Right lung (tissue), 5 donors: ENCODE data around the gene EFHC1. TPM values are rescaled to one million over a fixed set of nuclear protein-coding genes. Genes with fewer than 3 reads are reported as not detected.

Experiments used
- DNase-seq, 2 donors: peaks; one replicate each; pipeline ENCODE4 v3.0.0-alpha.2; 2013
- polyA plus RNA-seq, 5 donors: library from polyadenylated mRNA; unstranded; fragments of 120-200 nt; gene quantifications; one replicate each; pipeline versions ENCODE4 v1.2.1 to v1.2.3, GENCODE V29; 2013; ENCODE audit warnings: inconsistent platforms in 1 of 5, low replicate concordance in 1 of 5; ENCODE audit not compliant: insufficient read length in 5 of 5, insufficient read depth in 1 of 5

EFHC1 gene
- polyA plus RNA-seq, 5 donors, result 43.3 to 70.9 (median 62.1) TPM

DNA sequence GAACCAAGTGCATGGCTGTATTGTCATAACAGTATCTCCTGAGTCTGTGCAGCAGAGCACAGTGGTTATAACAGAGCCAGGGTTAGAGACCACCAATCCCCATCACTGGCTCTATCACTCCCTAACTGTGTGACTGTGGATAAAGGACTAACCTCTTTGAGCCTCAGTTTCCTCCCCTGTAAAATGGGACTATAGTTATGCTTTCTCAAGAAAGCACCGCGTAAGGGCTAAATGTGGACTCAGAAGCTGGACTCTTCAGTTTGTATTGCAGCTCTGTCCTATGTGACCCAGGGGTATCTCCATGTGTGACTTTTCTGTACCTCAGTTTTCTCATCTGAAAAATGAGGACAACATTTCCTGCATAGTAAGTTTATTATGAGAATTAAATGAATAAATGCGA lies 96.8 kb downstream of the EFHC1 start:
- no peak for DNase-seq

DNA sequence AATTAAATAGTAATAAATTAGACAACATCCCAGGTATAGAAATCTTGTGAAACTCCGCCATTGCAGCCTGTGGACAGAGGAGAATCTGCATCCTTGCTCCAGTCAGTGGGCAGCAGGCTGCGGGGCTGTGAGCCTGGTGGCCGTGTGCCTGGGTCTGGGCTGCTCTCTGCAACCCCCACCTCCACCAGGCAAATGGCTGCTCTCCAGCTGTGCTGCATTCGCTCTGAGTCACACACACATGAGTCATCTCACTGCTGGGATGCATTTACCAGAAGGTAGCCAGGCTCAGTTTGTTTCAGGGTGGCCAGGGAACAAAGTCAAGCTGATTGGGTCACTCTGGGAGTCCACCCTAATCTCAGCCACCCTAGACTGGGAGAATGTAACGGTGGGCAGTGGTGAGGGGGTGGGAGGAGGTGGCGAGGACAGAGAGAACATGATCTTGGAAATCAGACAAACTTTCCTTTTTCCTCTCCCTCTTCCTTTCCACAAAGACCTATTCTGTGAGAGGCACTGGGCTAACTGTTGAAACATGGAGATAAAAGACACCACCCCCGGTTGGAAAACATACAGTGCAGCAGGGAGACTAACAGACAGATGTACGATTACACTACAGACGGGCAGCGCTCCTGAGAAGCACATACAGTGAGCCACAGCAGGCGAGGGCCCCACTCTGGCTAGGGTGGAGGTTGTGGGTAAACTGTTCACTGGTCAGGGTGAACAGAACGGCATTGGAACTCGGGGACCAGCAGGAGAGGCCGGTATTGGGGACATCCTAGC lies 97.5 kb downstream of the EFHC1 start:
- no peak for DNase-seq

DNA sequence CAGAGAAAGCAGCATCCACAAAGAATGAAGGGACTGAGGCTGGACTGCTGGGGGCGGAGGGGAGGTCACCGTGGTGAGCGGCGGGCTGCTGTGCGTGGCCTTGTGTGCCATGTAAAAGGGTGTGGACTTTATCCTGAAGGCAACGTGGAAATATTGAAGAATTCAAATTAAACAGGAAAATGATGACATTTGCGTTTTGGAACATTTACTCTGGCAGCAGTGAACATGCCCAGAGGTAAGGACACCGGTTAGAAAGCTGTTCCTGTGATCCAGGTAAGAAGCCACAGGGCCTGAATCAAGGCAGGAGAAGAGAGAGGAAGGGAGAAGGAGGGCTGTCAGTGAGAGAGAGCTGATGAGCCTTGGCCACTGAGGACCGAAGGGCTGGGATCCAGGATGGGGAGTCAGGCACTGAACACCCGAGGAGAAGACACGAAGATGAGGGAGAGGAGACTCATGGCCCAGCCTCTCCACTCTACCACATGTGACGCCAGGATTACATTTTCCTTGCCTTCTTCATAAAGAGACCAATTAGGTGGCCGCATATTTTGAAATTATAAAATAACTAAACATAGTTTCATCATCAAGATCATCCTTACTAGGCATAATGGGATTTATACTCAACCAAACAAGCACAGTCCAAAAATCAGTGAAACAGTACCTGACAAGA lies 98.3 kb downstream of the EFHC1 start:
- no peak for DNase-seq

DNA sequence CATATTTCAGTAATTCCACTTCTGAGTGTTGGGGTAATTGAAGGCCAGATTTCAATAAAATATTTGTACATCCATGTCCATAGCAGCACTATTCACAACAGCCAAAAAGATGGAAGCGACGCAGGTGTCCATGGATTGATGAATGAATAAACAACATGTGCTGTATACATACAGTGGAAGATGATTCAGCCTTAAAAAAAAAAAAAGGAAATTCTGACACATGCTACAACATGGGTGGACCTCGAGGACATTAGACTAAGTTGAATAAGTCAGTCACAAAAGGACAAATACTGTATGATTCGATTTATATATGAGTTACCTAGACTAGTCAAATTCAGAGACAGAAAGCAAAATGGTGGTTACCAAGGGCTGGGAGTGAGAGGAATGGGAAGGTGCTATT lies 99.5 kb downstream of the EFHC1 start:
- no peak for DNase-seq

DNA sequence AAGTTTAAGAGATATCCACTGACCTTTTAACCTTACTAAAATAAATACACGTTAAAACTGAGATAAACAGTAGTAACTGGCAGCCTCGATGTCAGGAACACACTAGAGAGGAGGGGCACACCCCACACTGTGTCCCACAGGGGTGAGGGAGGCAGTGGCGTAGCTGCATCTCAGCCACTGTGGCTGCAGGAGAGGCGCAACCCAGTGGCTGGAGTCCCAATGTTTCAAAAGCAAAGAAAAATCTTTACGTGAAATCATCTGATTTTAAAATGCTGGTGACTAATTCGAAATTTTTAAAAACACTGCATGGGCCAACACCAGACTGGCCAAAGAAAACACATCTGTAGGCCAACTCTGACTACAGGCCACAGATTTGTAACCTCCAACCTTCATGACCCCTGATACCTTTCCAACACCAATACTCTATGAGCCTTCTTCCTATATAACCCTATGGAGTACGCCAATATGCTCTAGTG lies 102.0 kb downstream of the EFHC1 start:
- DNase-seq, result no peak

DNA sequence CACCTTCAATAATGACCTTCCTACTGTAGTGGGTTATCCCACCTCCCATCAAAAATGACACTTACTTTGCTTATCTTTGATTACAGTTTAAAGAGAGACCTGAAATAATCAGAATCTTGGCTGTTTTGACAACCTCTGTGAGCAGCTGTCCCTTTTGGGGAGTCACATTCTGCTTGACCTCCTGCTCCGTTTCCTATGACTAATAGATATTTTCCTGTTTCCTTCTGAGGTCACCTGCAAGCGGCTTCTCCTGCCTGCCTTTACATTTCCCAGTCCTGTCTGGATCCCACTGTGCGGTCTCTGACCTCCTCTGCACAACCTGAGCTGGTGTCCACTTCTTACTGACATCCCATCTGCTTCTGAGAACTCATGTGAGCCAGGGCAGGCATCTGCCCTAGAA lies 102.5 kb downstream of the EFHC1 start:
- DNase-seq, result no peak

DNA sequence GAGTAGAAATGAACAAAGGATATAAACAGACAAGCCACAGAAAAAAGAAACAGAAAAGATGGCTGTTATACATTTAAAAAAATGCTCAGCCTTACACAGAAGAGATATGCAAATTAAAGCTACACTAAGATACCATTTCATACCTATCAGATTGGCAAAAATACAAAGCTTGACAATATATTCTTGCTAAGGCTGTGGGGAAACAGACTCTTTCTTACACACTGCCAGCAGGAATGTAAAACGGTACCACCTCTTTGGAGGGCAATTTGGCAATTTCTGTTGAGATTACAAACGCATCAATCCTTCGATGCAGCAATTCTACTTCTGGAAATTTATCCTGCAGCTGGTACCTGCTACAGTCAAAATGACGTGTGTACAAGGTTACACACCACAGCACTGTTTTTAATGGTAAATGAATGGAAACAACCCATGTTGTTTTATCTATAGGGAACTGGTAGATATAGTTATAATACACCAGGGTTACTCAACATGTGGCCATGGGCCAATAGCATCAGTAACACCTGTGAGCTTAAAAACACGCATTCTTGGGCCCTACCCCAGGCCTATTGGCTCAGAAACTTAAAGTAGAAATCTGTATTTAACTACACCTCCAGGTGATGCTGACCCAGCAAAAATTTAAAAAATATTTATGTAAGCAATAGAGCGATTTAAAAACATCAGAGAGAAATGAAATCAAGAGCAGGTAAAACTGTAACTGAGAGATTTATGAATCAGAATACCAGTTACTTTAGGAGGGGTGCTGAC lies 103.4 kb downstream of the EFHC1 start:
- DNase-seq, result no peak

DNA sequence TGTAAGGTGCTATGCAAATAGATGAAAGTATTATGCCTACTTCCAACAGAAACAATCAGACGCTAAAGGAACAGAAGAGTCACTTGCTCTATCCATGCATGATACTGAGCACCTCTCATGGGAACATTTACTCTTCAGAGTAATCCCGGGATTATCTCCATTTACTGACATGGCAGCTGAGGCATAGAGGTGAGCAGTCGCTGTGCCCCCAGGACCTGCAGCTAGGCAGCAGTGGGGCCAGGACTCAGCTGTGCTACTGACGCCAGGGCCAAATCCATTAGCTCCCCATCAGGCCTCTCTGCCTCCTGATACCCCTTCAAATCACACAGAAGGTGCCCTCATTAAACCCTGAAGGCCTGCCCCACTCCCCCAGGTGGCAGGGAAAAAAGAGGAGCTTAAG lies 104.8 kb downstream of the EFHC1 start:
- DNase-seq, result no peak

DNA sequence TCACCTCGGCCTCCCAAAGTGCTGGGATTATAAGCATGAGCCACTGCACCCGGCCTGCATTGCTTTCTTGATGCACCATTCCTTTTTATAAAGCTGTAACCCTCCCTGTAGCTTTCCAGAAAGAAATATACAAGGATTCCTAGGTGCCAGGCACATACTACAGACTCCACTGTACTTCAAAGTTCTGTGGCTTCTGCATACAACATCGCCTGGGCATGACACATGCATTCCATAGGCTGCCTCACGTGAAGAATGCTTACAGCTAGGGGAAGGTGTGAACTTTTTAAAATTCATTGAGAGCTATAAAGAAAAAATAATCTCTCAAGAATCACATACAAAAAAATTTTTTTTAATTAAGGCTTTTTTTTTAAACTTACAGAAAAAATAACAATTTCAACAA lies 106.5 kb downstream of the EFHC1 start:
- no peak for DNase-seq

DNA sequence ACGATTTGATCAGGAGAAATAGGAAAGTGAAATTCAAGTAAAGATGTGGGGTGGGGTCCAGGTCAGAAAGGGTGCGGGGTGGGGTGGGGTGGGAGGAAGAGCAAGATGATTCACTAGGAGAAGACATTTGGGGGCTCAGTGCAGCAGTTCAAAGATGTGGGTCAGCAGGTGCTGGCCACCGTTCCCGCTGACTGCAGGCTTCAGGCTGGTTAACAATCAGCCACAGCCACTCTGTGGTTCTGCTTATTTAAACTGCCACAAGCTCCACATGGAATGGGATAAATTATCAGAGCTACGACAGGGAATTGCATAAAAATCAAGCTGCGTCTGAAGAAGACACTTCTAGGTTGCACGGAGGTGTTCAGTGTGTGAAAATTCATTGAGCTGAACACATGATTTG lies 107.3 kb downstream of the EFHC1 start:
- no peak for DNase-seq

DNA sequence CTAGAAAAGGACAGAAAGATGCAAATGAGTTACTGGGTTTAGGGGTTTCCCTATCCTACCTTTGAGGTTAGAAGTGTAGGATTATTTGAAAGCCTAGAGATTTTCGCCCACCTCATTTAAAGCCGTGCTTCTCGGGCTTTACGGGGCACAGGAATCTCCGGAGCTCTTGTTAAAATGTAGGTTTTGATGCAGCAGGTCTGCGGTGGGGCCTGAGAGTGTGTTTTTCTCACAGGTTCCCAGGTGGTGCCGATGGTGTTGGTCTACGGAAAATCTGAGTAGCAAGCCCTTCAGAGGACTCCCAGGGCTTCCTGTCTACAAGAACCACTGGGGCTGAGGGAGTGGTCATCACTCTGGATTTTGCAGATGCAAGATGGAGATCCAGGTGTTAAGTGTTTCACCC lies 109.2 kb downstream of the EFHC1 start:
- no peak for DNase-seq

DNA sequence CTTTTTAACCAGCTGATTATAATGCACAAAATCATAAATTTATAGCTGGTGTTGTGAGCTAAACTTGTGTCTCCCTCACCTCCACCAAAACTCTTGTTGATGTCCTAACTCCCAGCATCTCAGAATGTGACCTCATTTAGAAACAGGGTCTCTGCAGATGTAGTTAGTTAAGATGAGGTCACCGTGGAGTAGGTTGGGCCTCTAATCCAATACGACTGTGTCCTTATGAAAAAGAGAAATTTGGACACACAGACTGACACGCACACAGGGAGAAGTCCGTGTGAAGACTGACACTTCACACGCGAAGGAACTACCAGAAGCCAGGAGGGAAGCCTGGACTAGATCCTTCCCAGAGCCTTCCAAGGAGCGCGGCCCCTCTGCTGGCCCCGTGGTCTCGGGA lies 110.2 kb downstream of the EFHC1 start:
- no peak for DNase-seq

DNA sequence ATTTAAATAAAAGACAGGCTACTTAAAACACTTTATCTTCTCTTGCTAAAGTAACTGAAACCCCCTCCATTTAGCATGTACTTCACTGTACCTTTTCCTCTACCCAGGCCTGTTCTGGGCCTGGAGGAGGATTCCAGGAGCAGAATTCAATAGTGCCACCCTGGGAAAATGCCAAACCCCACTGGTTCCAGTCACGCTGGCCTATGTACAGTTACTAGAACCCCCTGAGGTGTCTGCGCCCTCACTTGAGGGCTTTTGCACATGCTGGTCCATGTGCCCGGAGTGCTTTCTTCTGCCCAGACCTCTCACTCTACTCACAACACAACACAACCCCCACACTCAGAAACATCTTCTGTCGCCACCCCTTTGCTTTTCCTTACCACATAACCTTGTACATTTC lies 111.3 kb downstream of the EFHC1 start:
- no peak for DNase-seq

DNA sequence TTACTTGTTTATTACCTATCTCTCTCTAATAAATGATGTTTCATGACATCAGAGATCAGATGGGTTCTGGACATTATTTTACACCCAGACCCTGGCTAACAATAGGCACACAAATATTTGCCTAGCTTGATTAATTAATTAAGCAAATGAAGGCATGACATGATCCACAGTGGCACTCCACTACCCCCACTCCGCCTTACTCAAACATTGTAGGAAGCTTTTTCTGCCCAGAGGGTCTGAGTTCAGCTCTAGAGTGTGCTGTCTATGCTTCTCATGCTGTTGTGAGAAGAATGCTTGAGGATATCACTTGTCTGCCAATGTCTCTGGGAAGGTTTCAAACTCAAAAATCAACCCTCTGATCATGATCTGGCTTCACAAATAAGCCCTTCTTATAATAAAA lies 111.7 kb downstream of the EFHC1 start:
- DNase-seq, result no peak

DNA sequence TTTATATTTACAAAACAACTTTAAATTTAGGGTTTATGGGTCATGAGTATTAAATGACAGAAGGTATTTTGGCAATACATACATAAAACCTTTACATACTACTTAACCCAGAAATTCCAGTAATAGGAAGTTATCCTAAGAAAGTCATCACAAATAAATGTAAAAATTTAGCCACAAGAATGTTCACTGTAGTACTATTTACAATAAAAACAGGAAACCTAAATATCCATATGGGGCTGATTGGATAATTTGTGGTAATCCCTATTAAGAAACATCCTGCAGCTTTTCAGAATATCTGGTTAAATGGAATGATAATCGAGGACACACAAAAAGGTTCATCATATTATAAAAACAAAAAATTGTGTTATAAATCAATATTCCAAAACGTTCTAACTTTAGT lies 112.3 kb downstream of the EFHC1 start:
- no peak for DNase-seq

DNA sequence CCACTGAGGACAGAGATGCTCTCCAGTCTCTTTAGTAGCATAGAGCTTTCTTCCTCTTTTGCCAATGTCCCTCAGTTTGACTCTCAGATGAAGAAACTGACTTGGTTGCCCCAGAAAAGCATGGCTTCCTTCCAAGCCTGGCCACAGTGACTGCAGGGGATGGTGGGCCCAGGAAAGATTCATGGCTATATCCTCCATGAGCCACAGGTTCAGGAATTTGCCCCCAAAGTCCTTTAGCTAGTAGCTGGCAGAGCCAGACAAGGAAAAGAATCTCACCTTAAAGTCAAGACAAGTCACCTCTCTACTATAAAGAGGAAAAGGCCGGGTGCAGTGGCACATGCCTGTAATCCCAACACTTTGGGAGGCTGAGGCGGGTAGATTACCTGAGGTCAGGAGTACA lies 113.3 kb downstream of the EFHC1 start:
- no peak for DNase-seq

DNA sequence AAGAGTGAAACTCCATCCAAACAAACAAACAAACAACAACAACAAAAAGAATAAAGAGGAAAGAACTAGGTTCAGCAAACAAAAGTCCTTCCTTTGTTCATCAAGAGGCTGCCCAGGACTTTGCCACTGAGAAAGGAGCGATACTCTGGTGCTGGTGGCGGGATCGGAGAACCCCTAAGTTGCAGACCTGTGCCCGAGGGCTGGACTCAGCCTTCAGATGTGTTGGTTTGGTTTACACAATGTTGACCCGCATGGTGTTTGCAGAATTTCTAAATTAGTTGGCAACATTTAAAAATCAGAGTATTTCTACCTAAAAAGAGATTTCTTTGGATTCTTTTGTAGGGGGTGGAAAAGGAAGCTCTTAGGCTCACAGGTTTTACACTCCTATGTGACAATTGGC lies 114.2 kb downstream of the EFHC1 start:
- no peak for DNase-seq

DNA sequence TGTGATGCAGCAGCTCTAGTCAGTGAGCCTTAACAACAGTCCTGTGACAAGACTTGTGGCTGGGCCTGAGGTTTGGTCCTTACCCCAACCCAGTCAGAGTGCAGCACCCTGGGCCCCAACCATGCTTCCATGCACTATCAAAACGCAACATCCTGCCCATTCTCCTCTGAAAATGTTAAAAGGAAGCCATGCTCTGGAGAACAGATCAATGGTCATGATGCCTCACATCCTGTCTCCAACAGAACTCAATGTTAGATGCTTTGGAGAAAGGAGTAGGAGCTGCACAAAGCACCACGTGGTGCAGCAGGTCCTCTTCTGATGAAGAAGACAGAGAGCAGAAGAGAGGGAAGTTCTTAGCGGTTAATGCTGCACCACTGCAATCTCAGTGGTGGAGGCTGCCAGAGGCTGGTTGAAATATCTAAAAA lies 114.8 kb downstream of the EFHC1 start:
- DNase-seq, result no peak

DNA sequence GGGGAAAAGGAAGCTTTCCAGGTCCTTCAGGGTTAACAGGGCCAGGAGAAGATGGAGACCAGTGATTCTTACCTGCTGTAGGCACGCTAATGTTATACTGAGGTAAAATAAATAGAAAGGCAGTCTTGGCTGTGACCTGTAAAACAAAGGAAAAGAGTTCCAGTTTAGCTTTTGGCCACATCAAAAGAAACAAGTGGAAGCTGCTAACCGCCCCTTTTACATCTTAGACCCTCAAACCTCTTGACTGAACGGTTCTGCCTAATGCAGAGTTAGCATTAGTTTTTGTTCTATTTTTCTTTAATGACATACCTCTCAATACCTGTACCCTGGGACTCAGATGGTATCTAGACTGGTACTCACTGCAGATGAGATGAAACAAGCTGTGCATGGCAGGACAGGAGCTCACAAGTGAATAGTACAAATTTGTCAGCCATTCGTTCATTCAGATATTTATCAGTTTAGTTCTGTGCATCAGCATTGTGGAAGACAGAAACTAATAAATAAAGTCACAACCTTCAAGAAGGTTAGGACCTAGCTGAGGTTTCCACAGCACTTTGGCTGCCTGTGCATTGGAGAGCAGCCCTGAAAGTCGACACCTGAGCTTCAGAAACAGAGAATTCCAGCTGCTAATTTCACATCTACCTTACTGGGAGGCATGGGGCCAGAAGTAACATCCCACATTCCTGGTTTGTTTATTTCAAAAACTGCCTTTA lies 115.7 kb downstream of the EFHC1 start:
- DNase-seq, result no peak

DNA sequence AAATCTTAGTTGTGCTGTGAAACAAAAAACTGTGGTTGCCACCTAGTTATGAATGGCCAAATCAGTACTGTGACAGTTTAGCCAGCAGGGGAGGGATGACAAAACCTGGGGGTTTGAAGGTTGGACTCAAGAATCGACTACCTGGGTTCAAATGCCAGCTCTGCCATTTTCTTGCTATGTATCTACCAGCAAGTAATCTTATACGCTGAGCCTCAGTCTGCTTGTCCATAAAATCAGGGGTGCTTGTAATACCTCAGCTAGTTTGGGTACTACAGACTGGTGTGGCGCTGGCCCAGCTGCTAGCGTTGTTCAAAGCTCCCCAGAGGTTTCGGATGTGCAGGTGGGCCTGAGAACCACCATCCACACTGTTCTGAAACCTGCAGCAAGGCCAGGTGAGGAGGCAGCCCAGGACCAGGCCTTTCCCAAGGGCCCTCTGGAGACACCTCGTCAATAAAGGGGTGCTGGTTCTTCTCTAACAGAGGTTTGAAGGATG lies 116.3 kb downstream of the EFHC1 start:
- no peak for DNase-seq

DNA sequence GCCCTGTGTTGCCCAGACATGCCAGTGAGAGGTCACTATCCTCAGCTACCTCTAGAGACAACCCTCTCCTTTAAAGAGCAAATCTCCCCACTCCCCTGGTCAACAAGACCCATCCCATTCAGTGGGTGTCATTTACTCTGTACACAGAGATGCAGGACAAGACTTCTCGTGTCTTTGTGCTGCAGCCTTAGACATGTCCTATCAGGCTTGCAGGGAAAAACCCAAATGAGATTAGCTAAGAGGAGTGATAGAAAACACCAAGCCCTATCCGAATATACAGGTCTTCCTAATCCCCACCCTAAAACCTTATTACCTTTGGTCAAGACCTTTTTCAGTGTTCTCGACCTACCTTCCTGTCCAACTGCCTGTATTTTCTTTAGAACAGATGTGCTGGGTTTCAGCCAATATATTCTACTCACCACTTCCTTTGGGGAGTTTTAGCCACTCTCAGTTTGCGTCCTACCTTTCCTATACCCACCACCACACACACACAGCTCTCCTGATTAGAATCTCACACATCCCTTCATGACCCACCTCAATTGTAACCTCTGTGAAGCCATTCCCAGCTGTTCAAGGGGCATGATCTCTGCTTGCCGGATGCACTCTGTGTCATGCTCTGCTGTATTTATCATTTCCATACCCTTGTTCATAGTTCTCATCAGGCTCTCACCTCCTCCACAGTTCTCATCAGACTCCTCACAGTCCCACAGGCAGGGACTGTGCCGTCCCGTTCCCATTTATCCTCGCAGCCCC lies 117.0 kb downstream of the EFHC1 start:
- DNase-seq, result no peak
